Stimulated activated CD8-positive, alpha-beta memory T cell treated with anti-CD3 and anti-CD28 coated beads, Interleukin-4, amount 100 ng/mL, for 4 hours (primary cell): ENCODE data around the gene RBMS2.
"Not testable (repeated sequence)": the region's sequence is repeated elsewhere in the genome, so short reads cannot be mapped to it uniquely, and the experiment has no call there.

Experiments
- DNase-seq, 2 donors: peaks; one replicate each; pipeline ENCODE4 v3.0.0-alpha.2; 2020; ENCODE audit warnings: low read depth in 2 of 2, low spot score in 1 of 2

Gene RBMS2

GRCh38 chr12:56517854-56518253, 3.8 kb upstream of the RBMS2 start:
- DNase-seq: no peak

- DNase-seq: no peak
Measured at GRCh38 chr12:56518570-56518969, 3.0 kb upstream of the RBMS2 start.

GRCh38 chr12:56520048-56520447, 1.6 kb upstream of the RBMS2 start:
- DNase-seq: no peak

GRCh38 chr12:56520506-56520905, 1.1 kb upstream of the RBMS2 start:
- DNase-seq: no peak

- no peak for DNase-seq
Measured at GRCh38 chr12:56521209-56521589, 421 bp upstream of the RBMS2 start.

GRCh38 chr12:56522411-56523193, 982 bp downstream of the RBMS2 start:
- no peak for DNase-seq

GRCh38 chr12:56528846-56529245, 7.2 kb downstream of the RBMS2 start:
- DNase-seq: no peak

GRCh38 chr12:56529656-56530055, 8.0 kb downstream of the RBMS2 start:
- no peak for DNase-seq

GRCh38 chr12:56530390-56531055, 8.9 kb downstream of the RBMS2 start:
- DNase-seq: no peak

GRCh38 chr12:56537546-56537945, 15.9 kb downstream of the RBMS2 start:
- no peak for DNase-seq

- no peak for DNase-seq
Measured at GRCh38 chr12:56541631-56542030, 20.0 kb downstream of the RBMS2 start.

GRCh38 chr12:56542164-56542563, 20.5 kb downstream of the RBMS2 start:
- DNase-seq: no peak

GRCh38 chr12:56545023-56545604, 23.5 kb downstream of the RBMS2 start:
- DNase-seq: no peak

- no peak for DNase-seq
Measured at GRCh38 chr12:56546680-56547079, 25.1 kb downstream of the RBMS2 start.

- no peak for DNase-seq
Measured at GRCh38 chr12:56551070-56551469, 29.4 kb downstream of the RBMS2 start.

- DNase-seq: no peak
Measured at GRCh38 chr12:56565510-56566101, 44.0 kb downstream of the RBMS2 start.

GRCh38 chr12:56568146-56568545, 46.5 kb downstream of the RBMS2 start:
- DNase-seq: no peak

- no peak for DNase-seq
Measured at GRCh38 chr12:56571121-56571520, 49.5 kb downstream of the RBMS2 start.

- no peak for DNase-seq
Measured at GRCh38 chr12:56572288-56572687, 50.7 kb downstream of the RBMS2 start.

GRCh38 chr12:56574210-56574609, 52.6 kb downstream of the RBMS2 start:
- no peak for DNase-seq

- DNase-seq: not testable (repeated sequence)
Measured at GRCh38 chr12:56577248-56577647, 55.6 kb downstream of the RBMS2 start.

GRCh38 chr12:56578983-56579546, 57.4 kb downstream of the RBMS2 start:
- no peak for DNase-seq
